ENCODE measurements around the gene ZNF576.

ZNF576 gene

DNA sequence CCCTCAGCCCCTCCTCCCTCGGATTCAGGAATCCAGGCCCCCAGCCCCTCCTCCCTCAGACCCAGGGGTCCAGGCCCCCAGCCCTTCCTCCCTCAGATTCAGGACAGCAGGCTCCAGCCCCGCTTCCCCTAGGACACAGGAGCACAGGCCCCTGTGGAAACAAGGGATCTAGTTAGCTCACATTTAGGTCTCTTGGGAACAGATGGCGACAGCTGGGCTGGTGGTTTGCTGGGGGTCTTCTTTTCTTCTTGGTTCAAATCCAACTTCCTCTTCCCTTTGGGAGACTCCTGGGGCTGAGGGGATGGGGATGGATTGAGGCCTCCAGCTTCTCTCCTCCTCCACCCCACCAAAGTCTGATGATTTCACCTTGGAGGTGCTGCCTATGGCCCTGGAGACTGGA, 43.8 kb upstream of the ZNF576 start:
- H3K9me3 ChIP-seq, result no peaks in the 10 kb centered on the region
- H3K27ac ChIP-seq, result no peak overlapping the region
- peaks cover 66% of the 10 kb centered on the region for H3K36me3 ChIP-seq
- no peaks in the 10 kb centered on the region for H3K27me3 ChIP-seq
- H3K4me3 ChIP-seq (ENCODE audit: low read depth in 1 of 2, low read length in 1 of 2), result no peak overlapping the region
- no peaks in the 10 kb centered on the region for H3K4me1 ChIP-seq (ENCODE audit: control insufficient read depth in 1 of 2, insufficient read depth in 1 of 2, low read depth in 1 of 2, low read length in 1 of 2)
- TF ChIP-seq, protein P1, sequence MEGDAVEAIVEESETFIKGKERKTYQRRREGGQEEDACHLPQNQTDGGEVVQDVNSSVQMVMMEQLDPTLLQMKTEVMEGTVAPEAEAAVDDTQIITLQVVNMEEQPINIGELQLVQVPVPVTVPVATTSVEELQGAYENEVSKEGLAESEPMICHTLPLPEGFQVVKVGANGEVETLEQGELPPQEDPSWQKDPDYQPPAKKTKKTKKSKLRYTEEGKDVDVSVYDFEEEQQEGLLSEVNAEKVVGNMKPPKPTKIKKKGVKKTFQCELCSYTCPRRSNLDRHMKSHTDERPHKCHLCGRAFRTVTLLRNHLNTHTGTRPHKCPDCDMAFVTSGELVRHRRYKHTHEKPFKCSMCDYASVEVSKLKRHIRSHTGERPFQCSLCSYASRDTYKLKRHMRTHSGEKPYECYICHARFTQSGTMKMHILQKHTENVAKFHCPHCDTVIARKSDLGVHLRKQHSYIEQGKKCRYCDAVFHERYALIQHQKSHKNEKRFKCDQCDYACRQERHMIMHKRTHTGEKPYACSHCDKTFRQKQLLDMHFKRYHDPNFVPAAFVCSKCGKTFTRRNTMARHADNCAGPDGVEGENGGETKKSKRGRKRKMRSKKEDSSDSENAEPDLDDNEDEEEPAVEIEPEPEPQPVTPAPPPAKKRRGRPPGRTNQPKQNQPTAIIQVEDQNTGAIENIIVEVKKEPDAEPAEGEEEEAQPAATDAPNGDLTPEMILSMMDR (IDR thresholded peaks at IDR 0.05), result no peak

DNA sequence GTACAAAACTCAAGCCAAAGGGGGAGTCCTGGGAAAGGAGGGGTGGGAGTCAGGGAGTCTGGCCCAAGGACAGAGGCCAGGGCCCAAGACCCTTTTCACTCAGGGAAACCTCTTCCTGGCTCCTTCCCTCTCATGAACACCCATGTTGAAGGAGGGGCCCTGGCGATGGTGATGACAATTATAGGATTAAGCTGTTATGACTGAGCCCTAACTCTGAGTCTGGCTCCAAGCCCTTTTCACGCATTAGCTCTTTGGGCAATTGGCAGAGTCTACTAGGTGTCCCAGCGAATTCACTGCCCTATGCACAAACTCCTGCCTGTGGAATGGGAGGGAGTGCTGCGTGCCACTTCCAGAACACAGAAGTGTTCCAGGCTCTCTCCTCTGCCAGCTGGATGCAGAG, 42.7 kb upstream of the ZNF576 start:
- peaks cover 72% of the 10 kb centered on the region for H3K36me3 ChIP-seq
- no peaks in the 10 kb centered on the region for H3K4me1 ChIP-seq (ENCODE audit: control insufficient read depth in 1 of 2, insufficient read depth in 1 of 2, low read depth in 1 of 2, low read length in 1 of 2)
- no peaks in the 10 kb centered on the region for H3K9me3 ChIP-seq
- no peak overlapping the region for H3K27ac ChIP-seq
- no peak overlapping the region for H3K4me3 ChIP-seq (ENCODE audit: low read depth in 1 of 2, low read length in 1 of 2)
- TF ChIP-seq, protein P1 (IDR thresholded peaks at IDR 0.05), result no peak
- H3K27me3 ChIP-seq, result no peaks in the 10 kb centered on the region

DNA sequence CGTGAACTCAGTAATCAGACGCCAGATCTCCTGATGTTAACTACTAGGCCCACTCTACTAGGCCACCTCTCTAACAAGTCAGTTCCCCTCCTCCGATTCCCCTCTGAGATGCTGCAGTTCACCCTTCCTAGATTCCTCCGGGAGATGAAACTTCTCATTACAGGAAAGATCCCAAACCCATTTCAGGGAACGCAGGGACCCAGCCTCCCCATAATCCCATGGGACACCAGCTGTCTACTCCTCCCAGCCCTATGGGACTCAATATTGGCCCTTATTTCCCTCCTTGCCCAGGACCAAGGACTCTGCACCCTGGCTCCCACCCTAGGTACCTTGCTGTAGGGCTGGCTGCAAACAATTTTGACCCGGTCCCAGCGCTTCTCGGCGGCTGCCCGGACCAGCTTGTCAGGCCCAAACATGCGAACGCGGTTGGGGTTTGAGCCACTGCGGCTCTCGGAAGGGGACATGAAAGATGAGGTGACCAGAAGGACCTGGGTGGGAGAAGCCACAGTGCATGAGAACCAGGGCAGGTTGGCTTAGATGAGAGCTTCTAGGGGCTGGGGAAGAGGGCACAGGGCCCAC, 42.0 kb upstream of the ZNF576 start:
- no peak overlapping the region for H3K4me3 ChIP-seq (ENCODE audit: low read depth in 1 of 2, low read length in 1 of 2)
- no peak overlapping the region for H3K27ac ChIP-seq
- TF ChIP-seq, protein P1 (IDR thresholded peaks at IDR 0.05), result no peak
- no peaks in the 10 kb centered on the region for H3K27me3 ChIP-seq
- H3K36me3 ChIP-seq, result peaks cover 72% of the 10 kb centered on the region
- H3K9me3 ChIP-seq, result no peaks in the 10 kb centered on the region
- no peaks in the 10 kb centered on the region for H3K4me1 ChIP-seq (ENCODE audit: control insufficient read depth in 1 of 2, insufficient read depth in 1 of 2, low read depth in 1 of 2, low read length in 1 of 2)

DNA sequence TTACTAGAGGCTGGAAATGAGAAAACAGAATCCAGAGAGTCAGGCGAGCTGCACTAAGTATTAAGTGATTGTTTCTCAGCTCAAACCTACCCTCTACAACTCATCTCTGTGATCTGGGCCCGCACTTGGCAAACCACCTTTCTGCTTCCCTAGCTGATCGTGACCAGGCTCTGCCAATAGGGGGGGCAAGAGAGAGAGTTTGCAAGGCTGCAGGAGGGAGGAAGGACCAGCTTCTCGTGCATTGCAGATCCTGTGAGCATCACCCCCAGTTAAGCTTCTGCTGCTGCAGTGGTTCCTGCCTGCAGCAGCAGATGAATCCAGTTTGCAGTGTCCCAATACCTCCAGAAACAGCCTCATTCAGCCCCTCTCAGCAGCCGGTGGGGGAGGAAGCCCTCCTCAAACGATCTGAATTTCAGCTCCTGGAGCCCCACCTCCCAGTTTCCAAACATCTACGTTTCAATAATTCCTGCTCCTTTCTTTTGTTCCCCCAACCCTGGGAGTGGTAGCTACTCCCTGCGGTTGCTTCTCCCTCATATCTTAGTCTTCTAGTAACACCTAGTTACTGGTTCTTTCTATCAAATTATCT, 41.1 kb upstream of the ZNF576 start:
- H3K36me3 ChIP-seq, result peaks cover 63% of the 10 kb centered on the region

DNA sequence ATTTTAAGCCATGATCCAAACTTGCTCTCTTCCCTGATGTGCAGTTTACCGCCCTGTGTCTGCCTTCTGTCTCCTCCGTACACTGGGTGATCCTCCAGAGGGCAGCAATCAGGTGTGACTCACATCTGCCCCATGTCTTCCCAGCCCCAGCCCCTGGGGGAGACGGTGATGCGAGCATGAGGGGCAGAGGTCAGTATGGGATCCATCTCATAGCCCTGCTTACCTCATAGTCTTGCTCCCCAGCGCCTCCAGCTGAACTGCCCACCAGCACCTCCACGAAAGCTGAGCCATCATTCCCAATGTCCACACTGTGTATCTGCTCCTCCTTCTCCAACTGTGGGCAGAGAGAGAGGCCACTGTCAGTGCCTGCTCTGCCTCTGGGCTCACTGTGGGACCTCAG, 35.7 kb upstream of the ZNF576 start:
- peak overlapping the region; percentile 94 for H3K27ac ChIP-seq
- TF ChIP-seq, protein P1 (IDR thresholded peaks at IDR 0.05), result no peak
- H3K36me3 ChIP-seq, result peaks cover 28% of the 10 kb centered on the region
- peaks cover 20 to 27% of the 10 kb centered on the region in 2 experiments for H3K4me1 ChIP-seq (ENCODE audit: control insufficient read depth in 1 of 2, insufficient read depth in 1 of 2, low read depth in 1 of 2, low read length in 1 of 2)
- no peaks in the 10 kb centered on the region for H3K9me3 ChIP-seq
- no peaks in the 10 kb centered on the region for H3K27me3 ChIP-seq
- no peak overlapping the region for H3K4me3 ChIP-seq (ENCODE audit: low read depth in 1 of 2, low read length in 1 of 2)

More for the DNA sequence above, 41.1 kb upstream of the ZNF576 start:
- Histone ChIP-seq H3K9me3 (no peaks in the 10 kb centered on the region), H3K27ac (no peak overlapping the region), H3K4me3 (ENCODE audit: low read depth in 1 of 2, low read length in 1 of 2) (no peak overlapping the region), H3K27me3 (no peaks in the 10 kb centered on the region), H3K4me1 (ENCODE audit: control insufficient read depth in 1 of 2, insufficient read depth in 1 of 2, low read depth in 1 of 2, low read length in 1 of 2) (no peaks in the 10 kb centered on the region)
- TF ChIP-seq, protein P1 (IDR thresholded peaks at IDR 0.05), result peak; percentile 79
